IMR-90 (cell line): Measurements from ENCODE around the gene FNDC3A. TPM values are rescaled to one million over a fixed set of nuclear protein-coding genes. Genes with fewer than 3 reads are reported as not detected.

Experiments
- ATAC-seq: fragments of 200-7000 bp; cut with Tn5 transposase; 2 replicates; pipeline ENCODE4 v1.9.1; 2020; ENCODE audit warnings: low read depth, mild to moderate bottlenecking, moderate library complexity
- BruUV-seq: library from RNA; stranded (reverse); fragments of 400-500 nt; replicated peaks from 2 replicates; lab custom pipeline; 2021; lab: Mats Ljungman, UMichigan
- CTCF ChIA-PET: fragments of 300-600 bp; formaldehyde crosslinking; extraction: SDS; loops from one replicate; lab custom pipeline; 2021; ENCODE audit warnings: antibody characterized with exemption; lab: Yijun Ruan, JAX
- POLR2A ChIA-PET: fragments of 300-600 bp; sonication (Branson Sonifier 250); formaldehyde crosslinking; loops from one replicate; lab custom pipeline; 2022; ENCODE audit warnings: antibody characterized with exemption; ENCODE audit not compliant: unreplicated experiment; lab: Charles Lee
- DNase-seq: peaks from one replicate; pipeline ENCODE4 v3.0.0; 2013
- H2AFZ ChIP-seq: replicated peaks from 2 replicates; pipeline ENCODE3; 2013; ENCODE audit warnings: low read length, mild to moderate bottlenecking; ENCODE audit not compliant: poor library complexity
- H2AK5ac ChIP-seq: 2 replicates; pipeline ENCODE4 v1.6.1; 2013; ENCODE audit warnings: low read depth, low read length, inconsistent platforms
- H2AK9ac ChIP-seq: replicated peaks from 2 replicates; pipeline ENCODE3; 2013; ENCODE audit warnings: mild to moderate bottlenecking, low read depth, low read length, moderate library complexity; ENCODE audit not compliant: poor library complexity
- H2BK120ac ChIP-seq: 2 replicates; pipeline ENCODE4 v1.6.1; 2013; ENCODE audit warnings: low read depth, low read length, inconsistent platforms
- H2BK15ac ChIP-seq: 3 replicates; pipeline ENCODE4 v1.6.1; 2013; ENCODE audit warnings: low read depth, low read length, inconsistent platforms
- H2BK20ac ChIP-seq: 2 replicates; pipeline ENCODE4 v1.6.1; 2013; ENCODE audit warnings: low read depth, mild to moderate bottlenecking, inconsistent platforms, low read length, moderate library complexity
- H2BK5ac ChIP-seq: 2 replicates; pipeline ENCODE4 v1.6.1; 2013; ENCODE audit warnings: mild to moderate bottlenecking, low read depth, low read length, inconsistent platforms; ENCODE audit not compliant: poor library complexity, severe bottlenecking
- H3K14ac ChIP-seq: replicated peaks from 2 replicates; pipeline ENCODE4 v1.6.1; 2013; ENCODE audit warnings: low read depth, low read length, inconsistent platforms
- H3K18ac ChIP-seq: 2 replicates; pipeline ENCODE4 v1.6.1; 2013; ENCODE audit warnings: low read depth, low read length, control low read depth
- H3K23ac ChIP-seq: 2 replicates; pipeline ENCODE4 v1.6.1; 2013; ENCODE audit warnings: low read depth, low read length, inconsistent platforms
- H3K27ac ChIP-seq: 2 replicates; pipeline ENCODE4 v1.5.1; 2013; ENCODE audit warnings: mild to moderate bottlenecking, control low read depth, low read length; ENCODE audit not compliant: insufficient read depth
- H3K27me3 ChIP-seq: 2 replicates; pipeline ENCODE4 v1.6.1; 2013; ENCODE audit warnings: low read length; ENCODE audit not compliant: control insufficient read depth, insufficient read depth
- H3K36me3 ChIP-seq: 2 replicates; pipeline ENCODE4 v1.6.1; 2013; ENCODE audit warnings: low read length, mixed read lengths; ENCODE audit not compliant: control insufficient read depth, insufficient read depth
- H3K4ac ChIP-seq: 2 replicates; pipeline ENCODE4 v1.6.1; 2013; ENCODE audit warnings: low read depth, low read length, inconsistent platforms
- H3K4me1 ChIP-seq: 2 replicates; pipeline ENCODE4 v1.6.1; 2013; ENCODE audit warnings: low read length, mixed read lengths; ENCODE audit not compliant: control insufficient read depth, insufficient read depth
- H3K4me2 ChIP-seq: 2 replicates; pipeline ENCODE4 v1.6.1; 2013; ENCODE audit warnings: low read depth, mild to moderate bottlenecking, control low read depth, low read length, moderate library complexity
- H3K4me3 ChIP-seq: 2 replicates; pipeline ENCODE4 v1.5.1; 2013; ENCODE audit warnings: low read depth, mild to moderate bottlenecking, control low read depth, low read length, moderate library complexity; ENCODE audit not compliant: insufficient read depth
- H3K56ac ChIP-seq: 2 replicates; pipeline ENCODE4 v1.6.1; 2013; ENCODE audit warnings: low read length, inconsistent platforms; ENCODE audit not compliant: insufficient read depth; ENCODE audit errors: extremely low read depth
- H3K79me1 ChIP-seq, 2 experiments: 2 replicates each; pipeline ENCODE4 v1.6.1; 2013; ENCODE audit warnings: low read length in 2 of 2, inconsistent platforms in 1 of 2, low read depth in 1 of 2
- H3K9ac ChIP-seq: 2 replicates; pipeline ENCODE4 v1.6.1; 2013; ENCODE audit warnings: low read depth, low read length, control low read depth
- H3K9me1 ChIP-seq: 2 replicates; pipeline ENCODE4 v1.6.1; 2013; ENCODE audit warnings: low read length, inconsistent platforms; ENCODE audit not compliant: insufficient read depth
- H3K9me3 ChIP-seq: 2 replicates; pipeline ENCODE4 v1.6.1; 2013; ENCODE audit warnings: low read length; ENCODE audit not compliant: control insufficient read depth, insufficient read depth
- H4K20me1 ChIP-seq: 2 replicates; pipeline ENCODE4 v1.6.1; 2013; ENCODE audit warnings: low read length, inconsistent platforms; ENCODE audit not compliant: insufficient read depth
- H4K5ac ChIP-seq: 2 replicates; pipeline ENCODE4 v1.6.1; 2013; ENCODE audit warnings: mild to moderate bottlenecking, low read depth, low read length, control low read depth
- H4K8ac ChIP-seq, 2 experiments: 2 replicates each; pipeline ENCODE4 v1.6.1; 2013; ENCODE audit warnings: low read depth in 2 of 2, low read length in 2 of 2, control low read depth in 1 of 2, inconsistent platforms in 1 of 2
- H4K91ac ChIP-seq: 2 replicates; pipeline ENCODE4 v1.6.1; 2013; ENCODE audit warnings: low read depth, low read length, inconsistent platforms; ENCODE audit not compliant: insufficient read depth
- BHLHE40 ChIP-seq: fragments of 150-350 bp; IDR thresholded peaks from 2 replicates; pipeline ENCODE4 v1.6.1; 2016; ENCODE audit warnings: mild to moderate bottlenecking, low read depth, low read length
- CEBPB ChIP-seq: IDR thresholded peaks from 2 replicates; pipeline ENCODE4 v1.6.1; 2012; ENCODE audit warnings: low read depth, low read length, improper control_type of control experiment
- ELK1 ChIP-seq: fragments of 150-350 bp; IDR thresholded peaks from 2 replicates; pipeline ENCODE4 v1.6.1; 2016; ENCODE audit warnings: low read depth, mild to moderate bottlenecking, low read length, moderate library complexity, borderline replicate concordance
- FOS ChIP-seq: fragments of 150-350 bp; IDR thresholded peaks from 2 replicates; pipeline ENCODE4 v1.6.1; 2016; ENCODE audit warnings: low read depth, low read length
- MAFK ChIP-seq: IDR thresholded peaks from 2 replicates; pipeline ENCODE4 v1.6.1; 2012; ENCODE audit warnings: low read depth, low read length, improper control_type of control experiment
- RCOR1 ChIP-seq: IDR thresholded peaks from 2 replicates; pipeline ENCODE4 v1.6.1; 2012; ENCODE audit warnings: mild to moderate bottlenecking, low read length, improper control_type of control experiment; ENCODE audit not compliant: insufficient replicate concordance
- USF2 ChIP-seq: fragments of 150-350 bp; IDR thresholded peaks from 2 replicates; pipeline ENCODE4 v1.6.1; 2017; ENCODE audit warnings: mild to moderate bottlenecking, antibody characterized with exemption, low read length, low read depth
- WGBS, 2 experiments: methylation state at CpG; one replicate each; pipeline versions ENCODE4 v1.1.5 to v1.1.7; 2013; ENCODE audit warnings: missing lambda C conversion rate in 2 of 2; ENCODE audit not compliant: insufficient read length in 1 of 2; ENCODE audit errors: extremely low coverage in 2 of 2; 5-methylcytosine and 5-hydroxymethylcytosine counted together
- dilution Hi-C: fragments of 300-500 bp; cut with HindIII; formaldehyde crosslinking; loops from one replicate; pipeline ENCODE4 v1.14.3; 2018; ENCODE audit warnings: low sequenced_read_pairs; ENCODE audit not compliant: unreplicated experiment
- in situ Hi-C: fragments of 300-500 bp; cut with MboI; formaldehyde crosslinking; loops from 3 replicates; pipeline ENCODE4 v1.14.3; 2019; ENCODE audit warnings: low sequenced_read_pairs, inconsistent platforms, mixed read lengths
- intact Hi-C: fragments of 100-400 bp; cut with micrococcal nuclease; formaldehyde crosslinking; loops from 2 replicates; pipeline ENCODE4 v1.10.0; 2022
- polyA plus RNA-seq, 3 experiments: library from polyadenylated mRNA; depleted of rRNA; stranded (reverse); fragments of >200 nt; gene quantifications; 2 replicates each; pipeline ENCODE4 v1.2.3, GENCODE V29; 2012; ENCODE audit warnings: low replicate concordance in 1 of 3
- total RNA-seq: library from RNA; depleted of rRNA; stranded (reverse); fragments of >200 nt; gene quantifications from 2 replicates; pipeline ENCODE4 v1.2.3, GENCODE V29; 2012

Gene FNDC3A
- total and polyA plus RNA-seq, 2 of the 4 experiments (the other 2 are of a cell fraction) = 29.2 to 60.4 TPM

GRCh38 chr13:49098198-49098597, 122.5 kb downstream of the FNDC3A start:
- TF ChIP-seq BHLHE40 = peak; percentile 29; the same call in 1 of the 2 replicates
- TF ChIP-seq ELK1 = no peak
- TF ChIP-seq FOS = peak; percentile 73
- TF ChIP-seq USF2 = no peak
- TF ChIP-seq CEBPB = peak; percentile 70
- TF ChIP-seq RCOR1 = peak; percentile 93
- peak; percentile 3; the same call in 1 of the 2 replicates for TF ChIP-seq MAFK
- no peak overlapping the region for H2BK20ac ChIP-seq
- no peaks in the 10 kb centered on the region for H3K27me3 ChIP-seq
- H2AK5ac ChIP-seq = no peak overlapping the region
- ChIA-PET CTCF (no interaction called here), POLR2A (no interaction called here)
- H2AK9ac ChIP-seq = no peak overlapping the region
- no peak overlapping the region for H4K8ac ChIP-seq
- no peak overlapping the region for H4K5ac ChIP-seq
- H3K9me3 ChIP-seq = no peaks in the 10 kb centered on the region
- H3K23ac ChIP-seq = no peak overlapping the region; the same call in 1 of the 2 replicates
- no CpG with 5 or more reads among the region's 2 CpGs for WGBS, 2 experiments
- H3K9me1 ChIP-seq = no peaks in the 10 kb centered on the region; the same call in 1 of the 2 replicates
- no peak overlapping the region for H3K4me3 ChIP-seq
- H3K36me3 ChIP-seq = no peaks in the 10 kb centered on the region
- ATAC-seq (peak; percentile 71), DNase-seq (peak; percentile 99)
- no TSS peak for BruUV-seq
- no peak overlapping the region for H2BK15ac ChIP-seq
- no peak overlapping the region for H3K56ac ChIP-seq
- H3K27ac ChIP-seq = no peak overlapping the region
- no peak overlapping the region for H2AFZ ChIP-seq
- H3K4me1 ChIP-seq = peaks cover 8% of the 10 kb centered on the region
- in situ Hi-C loops = no loop called here
- no peak overlapping the region for H2BK120ac ChIP-seq
- no peak overlapping the region for H3K4ac ChIP-seq
- H3K9ac ChIP-seq = no peak overlapping the region
- peak overlapping the region; percentile 43; the same call in 1 of the 2 replicates for H3K4me2 ChIP-seq
- intact Hi-C loops = no loop called here
- H3K14ac ChIP-seq = no peak overlapping the region
- H4K91ac ChIP-seq = no peak overlapping the region
- H4K20me1 ChIP-seq = no peaks in the 10 kb centered on the region
- H2BK5ac ChIP-seq = peak overlapping the region; percentile 75
- no peak overlapping the region; the same call in 1 of the 2 replicates for H3K18ac ChIP-seq
- peaks cover 15 to 26% of the 10 kb centered on the region in 2 experiments for H3K79me1 ChIP-seq
- dilution Hi-C loops = no loop called here
